ENCODE measurements around the gene ATRX. TPM values are rescaled to one million over a fixed set of nuclear protein-coding genes. Genes with fewer than 3 reads are reported as not detected.
"Not testable (repeated sequence)": the region's sequence is repeated elsewhere in the genome, so short reads cannot be mapped to it uniquely, and the experiment has no call there.

ATRX gene
- total RNA-seq, 4 donors from 2014 or later = 28.7 to 96.5 (median 36.9) TPM

DNA sequence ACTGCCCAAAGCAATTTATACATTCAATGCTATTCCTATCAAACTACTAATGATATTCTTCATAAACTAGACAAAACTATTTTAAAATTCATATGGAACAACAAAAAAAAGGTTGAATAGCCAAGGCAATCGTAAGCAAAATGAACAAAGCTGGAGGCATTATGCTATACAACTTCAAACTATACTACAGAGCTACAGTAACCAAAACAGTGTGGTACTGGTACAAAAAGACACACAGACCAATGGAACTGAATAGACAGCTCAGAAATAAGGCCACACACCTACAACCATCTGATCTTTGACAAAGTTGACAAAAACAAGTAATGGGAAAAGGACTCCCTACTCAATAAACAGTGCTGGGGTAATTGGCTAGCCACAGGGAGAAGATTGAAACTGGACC lies 271.8 kb downstream of the ATRX start:
- WGBS, 2 donors = 69 to 100% methylated on average over 1 of the region's 1 CpG
- intact Hi-C loops (cut with DNase I) = no loop called here
- Histone ChIP-seq H3K27me3 (no peaks in the 10 kb centered on the region), H3K36me3 (peaks cover 0 to 57% (median 12%) of the 10 kb centered on the region in 3 donors), H3K4me1 (no peaks in the 10 kb centered on the region), H3K9me3 (peaks cover 0 to 4% (median 0%) of the 10 kb centered on the region in 3 donors), H3K27ac (no peak overlapping the region), H3K4me3 (no peak overlapping the region)
- DNase-seq = no peak
- TF ChIP-seq, protein P1, sequence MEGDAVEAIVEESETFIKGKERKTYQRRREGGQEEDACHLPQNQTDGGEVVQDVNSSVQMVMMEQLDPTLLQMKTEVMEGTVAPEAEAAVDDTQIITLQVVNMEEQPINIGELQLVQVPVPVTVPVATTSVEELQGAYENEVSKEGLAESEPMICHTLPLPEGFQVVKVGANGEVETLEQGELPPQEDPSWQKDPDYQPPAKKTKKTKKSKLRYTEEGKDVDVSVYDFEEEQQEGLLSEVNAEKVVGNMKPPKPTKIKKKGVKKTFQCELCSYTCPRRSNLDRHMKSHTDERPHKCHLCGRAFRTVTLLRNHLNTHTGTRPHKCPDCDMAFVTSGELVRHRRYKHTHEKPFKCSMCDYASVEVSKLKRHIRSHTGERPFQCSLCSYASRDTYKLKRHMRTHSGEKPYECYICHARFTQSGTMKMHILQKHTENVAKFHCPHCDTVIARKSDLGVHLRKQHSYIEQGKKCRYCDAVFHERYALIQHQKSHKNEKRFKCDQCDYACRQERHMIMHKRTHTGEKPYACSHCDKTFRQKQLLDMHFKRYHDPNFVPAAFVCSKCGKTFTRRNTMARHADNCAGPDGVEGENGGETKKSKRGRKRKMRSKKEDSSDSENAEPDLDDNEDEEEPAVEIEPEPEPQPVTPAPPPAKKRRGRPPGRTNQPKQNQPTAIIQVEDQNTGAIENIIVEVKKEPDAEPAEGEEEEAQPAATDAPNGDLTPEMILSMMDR (IDR thresholded peaks at IDR 0.05) = no peak
- TF ChIP-seq POLR2A (IDR thresholded peaks at IDR 0.05) = no peak

DNA sequence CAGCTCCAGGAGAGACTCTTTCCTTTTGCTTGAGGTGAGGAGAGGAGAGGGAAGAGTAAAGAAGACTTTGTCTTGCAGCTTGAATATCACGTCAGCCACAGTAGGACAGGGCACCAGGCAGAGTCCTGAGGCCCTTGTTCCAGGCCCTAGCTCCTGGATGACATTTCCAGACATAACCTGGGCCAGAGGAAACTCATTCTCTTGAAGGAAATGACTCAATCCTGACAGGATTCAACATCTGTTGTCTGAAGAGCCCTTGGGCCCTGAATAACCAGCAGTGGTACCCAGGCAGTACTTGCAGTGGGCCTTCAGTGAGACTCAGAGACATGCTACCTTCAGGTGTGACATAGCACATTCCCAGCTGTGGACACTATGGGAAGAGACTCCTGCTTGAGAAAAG lies 276.0 kb downstream of the ATRX start:
- Histone ChIP-seq H3K27me3 (no peaks in the 10 kb centered on the region), H3K4me1 (no peaks in the 10 kb centered on the region), H3K9me3 (peaks cover 0 to 4% (median 0%) of the 10 kb centered on the region in 3 donors), H3K27ac (no peak overlapping the region), H3K4me3 (no peak overlapping the region), H3K36me3 (peaks cover 0 to 62% (median 12%) of the 10 kb centered on the region in 3 donors)
- intact Hi-C loops (cut with DNase I) = no loop called here
- TF ChIP-seq POLR2A (IDR thresholded peaks at IDR 0.05) = no peak
- TF ChIP-seq, protein P1 (IDR thresholded peaks at IDR 0.05) = no peak
- WGBS, 2 donors = 50 to 100% methylated on average over 1 of the region's 1 CpG
- no peak for DNase-seq

DNA sequence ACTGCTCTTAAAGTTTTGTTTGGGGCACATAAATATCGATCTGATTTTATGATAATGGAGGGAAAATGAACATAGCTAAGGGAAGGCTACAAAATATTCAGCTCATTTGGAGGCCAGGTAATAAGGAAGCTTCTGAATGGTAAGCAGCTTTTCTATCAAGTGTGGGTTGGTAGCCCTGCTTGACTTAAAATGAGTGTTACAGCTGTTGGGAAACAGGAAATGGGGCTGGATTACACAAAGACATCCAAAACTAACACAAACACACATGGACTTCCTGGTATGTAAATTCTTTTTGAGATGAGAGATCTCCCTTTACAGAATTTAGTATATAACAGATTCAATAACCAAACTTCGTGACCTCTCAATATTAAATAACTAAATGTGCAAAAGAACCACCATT lies 280.8 kb downstream of the ATRX start:
- whole genome bisulfite sequencing, 2 donors = 65 to 77% methylated on average over 2 of the region's 2 CpGs
- Histone ChIP-seq H3K27me3 (no peaks in the 10 kb centered on the region), H3K36me3 (peaks cover 0 to 33% (median 8%) of the 10 kb centered on the region in 3 donors), H3K9me3 (no peaks in the 10 kb centered on the region), H3K4me3 (no peak overlapping the region), H3K4me1 (no peaks in the 10 kb centered on the region), H3K27ac (no peak overlapping the region)
- no peak for TF ChIP-seq POLR2A (IDR thresholded peaks at IDR 0.05)
- TF ChIP-seq, protein P1 (IDR thresholded peaks at IDR 0.05) = no peak
- no peak for DNase-seq
- intact Hi-C loops (cut with DNase I) = no loop called here

DNA sequence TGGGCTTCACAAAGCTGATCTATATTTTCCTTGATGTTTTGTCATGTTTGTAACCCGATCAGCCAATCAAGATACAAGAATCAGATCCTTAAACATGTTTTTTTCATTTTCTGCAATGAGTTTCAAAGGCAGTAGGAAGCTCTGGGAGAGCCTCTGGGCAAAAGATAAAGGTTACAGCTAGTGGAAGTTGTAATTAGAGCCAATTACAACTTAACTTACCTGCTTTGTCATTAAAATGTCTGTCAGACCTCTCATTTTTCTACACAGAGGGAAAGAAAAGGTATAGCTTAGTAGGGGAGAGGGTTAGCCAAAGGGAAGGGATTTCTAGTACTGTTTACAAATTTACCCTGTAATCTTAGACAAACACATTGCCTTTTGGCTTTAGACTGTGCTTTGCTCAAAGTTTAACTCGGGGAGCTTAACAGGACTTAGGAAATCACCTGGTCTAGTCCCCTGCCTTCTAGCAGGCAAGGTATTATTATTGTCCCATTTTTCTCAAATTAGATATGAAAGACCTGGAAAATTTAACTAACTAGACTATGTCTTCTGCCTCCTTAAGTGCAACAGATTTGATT lies 283.0 kb downstream of the ATRX start:
- no peak overlapping the region for H3K4me3 ChIP-seq
- H3K9me3 ChIP-seq = no peaks in the 10 kb centered on the region
- no peaks in the 10 kb centered on the region for H3K4me1 ChIP-seq
- H3K36me3 ChIP-seq = peaks cover 0 to 12% (median 0%) of the 10 kb centered on the region in 3 donors
- intact Hi-C loops (cut with DNase I) = no loop called here
- TF ChIP-seq, protein P1 (IDR thresholded peaks at IDR 0.05) = no peak
- TF ChIP-seq POLR2A (IDR thresholded peaks at IDR 0.05) = no peak
- no peak overlapping the region for H3K27ac ChIP-seq
- H3K27me3 ChIP-seq = no peaks in the 10 kb centered on the region
- no peak for DNase-seq
- WGBS, 2 donors = 17 to 19% methylated on average over 2 of the region's 2 CpGs

DNA sequence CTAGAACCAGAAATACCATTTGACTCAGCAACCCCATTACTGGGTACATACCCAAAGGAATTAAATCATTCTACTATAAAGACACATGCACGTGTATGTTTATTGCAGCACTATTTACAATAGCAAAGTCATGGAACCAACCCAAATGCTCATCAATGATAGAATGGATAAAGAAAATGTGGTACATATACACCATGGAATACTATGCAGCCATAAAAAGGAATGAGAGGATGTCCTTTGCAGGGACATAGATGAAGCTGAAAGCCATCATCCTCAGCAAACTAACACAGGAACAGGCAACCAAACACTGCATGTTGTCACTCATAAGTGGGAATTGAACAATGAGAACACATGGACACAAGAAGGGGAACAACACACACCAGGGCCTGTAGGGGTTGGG lies 285.9 kb downstream of the ATRX start:
- H3K27ac ChIP-seq; DNase-seq; H3K9me3 ChIP-seq; H3K4me1 ChIP-seq; intact Hi-C loops (cut with DNase I); H3K36me3 ChIP-seq; H3K4me3 ChIP-seq; H3K27me3 ChIP-seq: not testable (repeated sequence)
- 70 to 88% methylated on average over 1 of the region's 1 CpG for WGBS, 2 donors

Measured in esophagus squamous epithelium (tissue), 5 donors.